ENCODE data around the gene MYBBP1A. TPM values are rescaled to one million over a fixed set of nuclear protein-coding genes. Genes with fewer than 3 reads are reported as not detected.

The MYBBP1A gene
- total and polyA plus RNA-seq, 2 of the 4 experiments (the other 2 are of a cell fraction) = 22.6 to 45.9 TPM

DNA sequence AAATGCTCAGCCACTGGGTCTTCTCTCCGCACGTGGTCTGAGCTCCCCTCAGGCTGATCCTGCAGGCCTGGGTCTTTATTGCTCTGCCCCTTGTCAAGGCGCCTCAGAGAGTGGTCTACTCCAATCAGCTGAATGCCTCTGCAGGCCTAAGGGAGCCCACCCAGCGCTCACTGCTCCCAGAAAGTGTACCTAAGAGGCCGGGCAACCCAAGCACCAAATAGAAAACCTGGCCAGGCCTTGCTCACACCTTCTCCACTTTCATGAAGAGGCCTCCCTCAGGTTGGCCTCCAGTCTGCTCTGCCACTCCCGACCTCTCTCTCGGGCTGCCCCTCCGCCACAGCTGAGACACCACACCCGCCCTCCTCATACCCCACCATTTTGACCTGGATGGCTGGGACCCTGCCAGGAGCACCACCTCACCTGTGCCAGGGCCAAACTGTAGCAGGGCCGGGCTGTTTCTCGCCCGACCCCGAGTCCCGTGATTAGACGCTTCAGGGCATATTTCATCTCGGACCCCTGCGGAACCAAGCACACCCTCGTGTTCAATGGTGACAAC is 665 bp downstream of the MYBBP1A start:
- Histone ChIP-seq H3K36me3 (ENCODE audit: control insufficient read depth, insufficient read depth, low read length) (peaks cover 27% of the 10 kb centered on the region), H3K23ac (ENCODE audit: low read depth, low read length) (no peak overlapping the region), H3K4ac (ENCODE audit: low read depth, low read length) (peak overlapping the region; percentile 76), H3K27me3 (ENCODE audit: control insufficient read depth, insufficient read depth, low read length) (no peaks in the 10 kb centered on the region), H2AFZ (replicated peaks; ENCODE audit: low read length, poor library complexity) (peak overlapping the region; percentile 97), H4K5ac (ENCODE audit: low read depth, low read length) (peak overlapping the region; percentile 24; the same call in 1 of the 2 replicates), H2BK15ac (ENCODE audit: low read depth, low read length) (no peak overlapping the region), H4K20me1 (ENCODE audit: insufficient read depth, low read length) (no peaks in the 10 kb centered on the region), H4K91ac (ENCODE audit: insufficient read depth, low read depth, low read length) (peak overlapping the region; percentile 67; the same call in 1 of the 2 replicates), H2BK5ac (ENCODE audit: low read depth, low read length, poor library complexity, severe bottlenecking) (peak overlapping the region; percentile 9), H3K4me1 (ENCODE audit: control insufficient read depth, insufficient read depth, low read length) (peaks cover 8% of the 10 kb centered on the region), H2BK20ac (ENCODE audit: low read depth, low read length) (no peak overlapping the region), H2AK9ac (replicated peaks; ENCODE audit: low read depth, low read length, poor library complexity) (peak overlapping the region; percentile 84), H3K79me1 (ENCODE audit: low read depth in 1 of 2, low read length in 2 of 2) (peaks cover 9 to 36% of the 10 kb centered on the region in 2 experiments), H4K8ac (ENCODE audit: low read depth in 2 of 2, low read length in 2 of 2) (peak overlapping the region; percentile 85 to 96; a peak in 3 of 4 replicates), H3K9me3 (ENCODE audit: control insufficient read depth, insufficient read depth, low read length) (no peaks in the 10 kb centered on the region), H3K56ac (ENCODE audit: extremely low read depth, insufficient read depth, low read length) (0 out of 2 replicates have a peak overlapping the region, but pooled peaks have one; percentile 16), H3K27ac (ENCODE audit: insufficient read depth, low read length) (peak overlapping the region; percentile 55; the same call in 1 of the 2 replicates), H2AK5ac (ENCODE audit: low read depth, low read length) (peak overlapping the region; percentile 73), H3K14ac (replicated peaks; ENCODE audit: low read depth, low read length) (peak overlapping the region; percentile 85; the same call in 1 of the 2 replicates), H3K9ac (ENCODE audit: low read depth, low read length) (peak overlapping the region; percentile 61), H3K4me3 (ENCODE audit: insufficient read depth, low read depth, low read length) (peak overlapping the region; percentile 88), H2BK120ac (ENCODE audit: low read depth, low read length) (no peak overlapping the region), H3K9me1 (ENCODE audit: insufficient read depth, low read length) (peaks cover 2% of the 10 kb centered on the region; the same call in 1 of the 2 replicates), H3K4me2 (ENCODE audit: low read depth, low read length) (peak overlapping the region; percentile 95), H3K18ac (ENCODE audit: low read depth, low read length) (no peak overlapping the region)
- BruUV-seq (replicated peaks) = no TSS peak
- dilution Hi-C loops (cut with HindIII; ENCODE audit: low sequenced_read_pairs, unreplicated experiment) (no loop called here), intact Hi-C loops (cut with micrococcal nuclease) (no loop called here), in situ Hi-C loops (cut with MboI; ENCODE audit: low sequenced_read_pairs) (loop anchor here (10.0 kb wide), 1 partner anchor 60 kb away; the partner anchor contains the start of gene SPNS2)
- ChIA-PET POLR2A (ENCODE audit: unreplicated experiment) (interaction anchor here (0.5 to 0.7 kb wide), 2 partner anchors 58 to 344 kb away, joined by 4 to 8 read pairs; no protein-coding TSS in a partner anchor), CTCF (no interaction called here)
- no peak for DNase-seq
- WGBS, 2 experiments (ENCODE audit: extremely low coverage in 2 of 2, insufficient read length in 1 of 2) = 18% methylated on average over 12 of the region's 18 CpGs; no CpG with 5 or more reads in 1 of the 2 experiments
- no peak for ATAC-seq (ENCODE audit: low read depth)
- TF ChIP-seq RFX5 (IDR thresholded peaks at IDR 0.05; ENCODE audit: low read depth, low read length) (no peak), CEBPB (IDR thresholded peaks at IDR 0.05; ENCODE audit: low read depth, low read length) (no peak), RAD21 (IDR thresholded peaks at IDR 0.05; ENCODE audit: low read length) (no peak), MXI1 (IDR thresholded peaks at IDR 0.05; ENCODE audit: borderline replicate concordance, low read depth, low read length) (no peak), POLR2A (IDR thresholded peaks at IDR 0.05; ENCODE audit: low read depth, low read length) (no peak), NFE2L2 (IDR thresholded peaks at IDR 0.05; ENCODE audit: low read depth, low read length) (no peak), BHLHE40 (IDR thresholded peaks at IDR 0.05; ENCODE audit: low read depth, low read length) (no peak), RCOR1 (IDR thresholded peaks at IDR 0.05; ENCODE audit: insufficient replicate concordance, low read length) (no peak)
- TF ChIP-seq, protein P1, sequence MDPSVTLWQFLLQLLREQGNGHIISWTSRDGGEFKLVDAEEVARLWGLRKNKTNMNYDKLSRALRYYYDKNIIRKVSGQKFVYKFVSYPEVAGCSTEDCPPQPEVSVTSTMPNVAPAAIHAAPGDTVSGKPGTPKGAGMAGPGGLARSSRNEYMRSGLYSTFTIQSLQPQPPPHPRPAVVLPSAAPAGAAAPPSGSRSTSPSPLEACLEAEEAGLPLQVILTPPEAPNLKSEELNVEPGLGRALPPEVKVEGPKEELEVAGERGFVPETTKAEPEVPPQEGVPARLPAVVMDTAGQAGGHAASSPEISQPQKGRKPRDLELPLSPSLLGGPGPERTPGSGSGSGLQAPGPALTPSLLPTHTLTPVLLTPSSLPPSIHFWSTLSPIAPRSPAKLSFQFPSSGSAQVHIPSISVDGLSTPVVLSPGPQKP (IDR thresholded peaks at IDR 0.05; ENCODE audit: borderline replicate concordance, low read depth, low read length) = no peak
- TF ChIP-seq, protein P2, sequence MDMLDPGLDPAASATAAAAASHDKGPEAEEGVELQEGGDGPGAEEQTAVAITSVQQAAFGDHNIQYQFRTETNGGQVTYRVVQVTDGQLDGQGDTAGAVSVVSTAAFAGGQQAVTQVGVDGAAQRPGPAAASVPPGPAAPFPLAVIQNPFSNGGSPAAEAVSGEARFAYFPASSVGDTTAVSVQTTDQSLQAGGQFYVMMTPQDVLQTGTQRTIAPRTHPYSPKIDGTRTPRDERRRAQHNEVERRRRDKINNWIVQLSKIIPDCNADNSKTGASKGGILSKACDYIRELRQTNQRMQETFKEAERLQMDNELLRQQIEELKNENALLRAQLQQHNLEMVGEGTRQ (IDR thresholded peaks at IDR 0.05; ENCODE audit: low read depth, low read length) = no peak
